ENCODE data around the gene TBC1D22A.

GRCh38 chr22:46883092-46883910 is 120.9 kb downstream of the TBC1D22A start:
- TF ChIP-seq CTCF (IDR thresholded peaks at IDR 0.05): no peak
- no peak for TF ChIP-seq POLR2A (IDR thresholded peaks at IDR 0.05)
- TF ChIP-seq EP300 (IDR thresholded peaks at IDR 0.05; ENCODE audit: low read depth): no peak
- TF ChIP-seq POLR2AphosphoS5 (IDR thresholded peaks at IDR 0.05): no peak

Data from transverse colon (tissue), 4 donors.